B cell (primary cell): ENCODE results near the gene PLBD2. TPM values are rescaled to one million over a fixed set of nuclear protein-coding genes. Genes with fewer than 3 reads are reported as not detected.

Experiments
- ATAC-seq: fragments of 200-7000 bp; cut with Tn5 transposase; one replicate; pipeline ENCODE4 v1.10.0; 2021; ENCODE audit warnings: low read depth, mild to moderate bottlenecking, moderate number of reproducible peaks, moderate library complexity
- CTCF ChIA-PET: fragments of 350-600 bp; sonication (Branson Sonifier 250); formaldehyde crosslinking; loops from one replicate; lab custom pipeline; 2021; ENCODE audit warnings: antibody characterized with exemption, inconsistent platforms; lab: Charles Lee
- POLR2A ChIA-PET: fragments of 350-600 bp; sonication (Branson Sonifier 250); formaldehyde crosslinking; loops from one replicate; lab custom pipeline; 2021; ENCODE audit warnings: antibody characterized with exemption; lab: Charles Lee
- DNase-seq: peaks from one replicate; pipeline ENCODE4 v3.0.0; 2013
- H2AFZ ChIP-seq: 2 replicates; pipeline ENCODE4 v1.6.1; 2012; ENCODE audit warnings: mild to moderate bottlenecking, low read depth, low read length; ENCODE audit not compliant: insufficient read depth, poor library complexity, severe bottlenecking
- H3K27ac ChIP-seq, 2 donors: 1 replicate in 1 of 2; 2 replicates in 1 of 2; pipeline ENCODE4 v1.5.1; 2012 to 2013; ENCODE audit warnings: low read length in 2 of 2, mild to moderate bottlenecking in 2 of 2, moderate library complexity in 1 of 2
- H3K27me3 ChIP-seq, 4 experiments: fragments of 200-600 bp in 1 of 4; sonication (generic) in 1 of 4; replicated peaks in 1 of 4; 1 replicate in 2 of 4; 2 replicates in 2 of 4; pipeline versions ENCODE4 v1.6.1 to v1.7.0; 2013 to 2016; ENCODE audit warnings: low read length in 3 of 4, mild to moderate bottlenecking in 2 of 4, mixed read lengths in 1 of 4, moderate library complexity in 1 of 4; ENCODE audit not compliant: insufficient read depth in 4 of 4, control insufficient read depth in 3 of 4; ENCODE audit errors: control extremely low read depth in 1 of 4
- H3K36me3 ChIP-seq, 2 experiments: replicated peaks in 1 of 2; 1 replicate in 1 of 2; 2 replicates in 1 of 2; pipeline versions ENCODE4 v1.6.1 to v1.7.1; 2013; ENCODE audit warnings: low read length in 1 of 2; ENCODE audit not compliant: insufficient read depth in 2 of 2, control insufficient read depth in 1 of 2; ENCODE audit errors: control extremely low read depth in 1 of 2, extremely low read depth in 1 of 2
- H3K4me1 ChIP-seq, 2 donors: fragments of 200-600 bp in 1 of 2; sonication (generic) in 1 of 2; 1 replicate in 1 of 2; 2 replicates in 1 of 2; pipeline versions ENCODE4 v1.5.1 to v1.6.1; 2013 to 2017; ENCODE audit warnings: low read length in 2 of 2; ENCODE audit not compliant: control insufficient read depth in 2 of 2, insufficient read depth in 2 of 2
- H3K4me2 ChIP-seq: replicated peaks from 2 replicates; pipeline ENCODE3; 2012; ENCODE audit warnings: mild to moderate bottlenecking, low read depth, low read length; ENCODE audit not compliant: poor library complexity, severe bottlenecking
- H3K4me3 ChIP-seq, 5 experiments: fragments of 200-600 bp in 1 of 5; sonication (generic) in 1 of 5; 1 replicate in 3 of 5; 2 replicates in 2 of 5; pipeline versions ENCODE4 v1.5.1 to v1.7.0; 2011 to 2016; ENCODE audit warnings: low read length in 4 of 5, mild to moderate bottlenecking in 4 of 5, low read depth in 2 of 5, control low read depth in 1 of 5, moderate library complexity in 1 of 5; ENCODE audit not compliant: insufficient read depth in 1 of 5; ENCODE audit errors: control extremely low read depth in 1 of 5, extremely low read depth in 1 of 5
- H3K79me2 ChIP-seq: fragments of 200-600 bp; sonication (generic); one replicate; pipeline ENCODE4 v1.6.0; 2016; ENCODE audit warnings: low read length; ENCODE audit not compliant: control insufficient read depth, insufficient read depth
- H3K9ac ChIP-seq: fragments of 200-600 bp; sonication (generic); 2 replicates; pipeline ENCODE4 v1.6.1; 2017; ENCODE audit warnings: mild to moderate bottlenecking, low read length, moderate library complexity
- H3K9me3 ChIP-seq, 3 donors: one replicate each; pipeline versions ENCODE4 v1.6.1 to v1.7.1; 2013; ENCODE audit warnings: low read length in 2 of 3; ENCODE audit not compliant: control insufficient read depth in 2 of 3, insufficient read depth in 1 of 3; ENCODE audit errors: control extremely low read depth in 1 of 3
- H4K20me1 ChIP-seq: 2 replicates; pipeline ENCODE4 v1.6.0; 2012; ENCODE audit warnings: mild to moderate bottlenecking, low read length; ENCODE audit not compliant: insufficient read depth, control insufficient read depth, poor library complexity, severe bottlenecking
- H3K27ac Mint-ChIP-seq: one replicate; pipeline ENCODE4 v1.8.0; 2021; ENCODE audit warnings: mixed read lengths
- H3K27me3 Mint-ChIP-seq: one replicate; pipeline ENCODE4 v1.8.0; 2021; ENCODE audit warnings: mixed read lengths
- H3K4me1 Mint-ChIP-seq: one replicate; pipeline ENCODE4 v1.8.0; 2021; ENCODE audit warnings: mixed read lengths
- H3K4me3 Mint-ChIP-seq: one replicate; pipeline ENCODE4 v1.8.0; 2021; ENCODE audit warnings: mixed read lengths
- H3K9me3 Mint-ChIP-seq: one replicate; pipeline ENCODE4 v1.8.0; 2022; ENCODE audit warnings: mixed read lengths; ENCODE audit not compliant: insufficient read depth
- EZH2 ChIP-seq: IDR thresholded peaks from 2 replicates; pipeline ENCODE4 v1.6.1; 2012; ENCODE audit warnings: borderline replicate concordance, low read depth, mild to moderate bottlenecking, moderate library complexity, low read length; ENCODE audit not compliant: insufficient read depth, poor library complexity, severe bottlenecking
- WGBS: methylation state at CpG from one replicate; pipeline ENCODE4 v1.1.5; 2013; ENCODE audit warnings: missing lambda C conversion rate; ENCODE audit not compliant: insufficient coverage; 5-methylcytosine and 5-hydroxymethylcytosine counted together
- intact Hi-C: fragments of 100-400 bp; cut with micrococcal nuclease; formaldehyde crosslinking; loops from one replicate; pipeline ENCODE4 v1.10.0; 2022
- polyA plus RNA-seq: library from polyadenylated mRNA; depleted of rRNA; stranded (reverse); fragments of >200 nt; gene quantifications from 2 replicates; pipeline ENCODE4 v1.2.3, GENCODE V29; 2012
- total RNA-seq, 2 donors: library from RNA; stranded (reverse); fragments of 120-200 nt in 1 of 2; gene quantifications; 1 replicate in 1 of 2; 2 replicates in 1 of 2; pipeline versions ENCODE4 v1.2.3 to v1.2.4, GENCODE V29; 2013 to 2022
- TF ChIP-seq, protein P1 (sequence below): fragments of 200-600 bp; IDR thresholded peaks from one replicate; pipeline ENCODE4 v1.8.0; 2022; ENCODE audit warnings: antibody characterized with exemption, mild to moderate bottlenecking

The PLBD2 gene
- total and polyA plus RNA-seq, 2 donors (not counting 1 experiment from before 2014, with no cell fraction given), result 2.9 to 11.6 TPM

DNA sequence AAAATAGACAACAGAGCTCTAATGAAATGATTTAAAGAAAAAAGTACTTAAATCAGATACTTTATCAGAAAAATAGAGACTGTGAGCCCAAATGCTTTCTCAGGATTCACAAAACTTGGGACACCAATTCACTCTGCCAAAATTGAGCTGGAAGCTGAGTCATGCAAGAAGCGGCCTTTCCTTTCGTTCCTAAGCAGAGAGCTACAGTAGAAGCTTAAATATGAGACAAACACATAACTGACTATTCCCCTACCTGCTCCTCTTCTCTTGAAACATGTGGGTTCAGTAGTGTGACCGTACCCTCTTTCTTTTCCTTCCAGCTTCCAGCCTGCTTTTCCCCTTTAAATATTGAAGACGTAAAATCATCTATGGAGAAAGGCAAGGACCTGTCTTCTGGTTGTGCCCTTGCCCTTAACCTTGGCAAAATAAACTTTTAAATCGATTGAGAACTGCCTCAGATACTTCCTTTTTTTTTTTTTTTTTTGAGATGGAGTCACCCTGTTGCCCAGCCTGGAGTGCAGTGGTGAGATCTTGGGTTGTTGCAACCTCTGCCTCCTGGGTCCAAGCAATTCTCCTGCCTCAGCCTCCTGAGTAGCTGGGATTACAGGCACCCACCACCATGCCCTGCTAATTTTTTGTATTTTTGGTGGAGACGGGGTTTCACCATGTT, 49.7 kb downstream of the PLBD2 start:
- no peak for DNase-seq
- Mint-ChIP-seq H3K27me3 (peaks cover 17% of the 10 kb centered on the region), H3K4me3 (no peak overlapping the region), H3K4me1 (no peaks in the 10 kb centered on the region), H3K27ac (no peak overlapping the region), H3K9me3 (no peaks in the 10 kb centered on the region)
- CTCF ChIA-PET, result no interaction called here
- ATAC-seq, result no peak
- Histone ChIP-seq H3K27ac (no peak overlapping the region), H3K27me3 (peaks cover 0 to 6% (median under 1%) of the 10 kb centered on the region in 4 experiments), H3K79me2 (no peaks in the 10 kb centered on the region), H3K36me3 (no peaks in the 10 kb centered on the region), H3K4me1 (no peaks in the 10 kb centered on the region), H3K9ac (no peak overlapping the region), H3K4me3 (no peak overlapping the region), H2AFZ (no peak overlapping the region), H3K4me2 (no peak overlapping the region), H4K20me1 (no peaks in the 10 kb centered on the region), H3K9me3 (no peaks in the 10 kb centered on the region)
- intact Hi-C loops, result no loop called here
- no peak for TF ChIP-seq EZH2
- TF ChIP-seq, protein P1, sequence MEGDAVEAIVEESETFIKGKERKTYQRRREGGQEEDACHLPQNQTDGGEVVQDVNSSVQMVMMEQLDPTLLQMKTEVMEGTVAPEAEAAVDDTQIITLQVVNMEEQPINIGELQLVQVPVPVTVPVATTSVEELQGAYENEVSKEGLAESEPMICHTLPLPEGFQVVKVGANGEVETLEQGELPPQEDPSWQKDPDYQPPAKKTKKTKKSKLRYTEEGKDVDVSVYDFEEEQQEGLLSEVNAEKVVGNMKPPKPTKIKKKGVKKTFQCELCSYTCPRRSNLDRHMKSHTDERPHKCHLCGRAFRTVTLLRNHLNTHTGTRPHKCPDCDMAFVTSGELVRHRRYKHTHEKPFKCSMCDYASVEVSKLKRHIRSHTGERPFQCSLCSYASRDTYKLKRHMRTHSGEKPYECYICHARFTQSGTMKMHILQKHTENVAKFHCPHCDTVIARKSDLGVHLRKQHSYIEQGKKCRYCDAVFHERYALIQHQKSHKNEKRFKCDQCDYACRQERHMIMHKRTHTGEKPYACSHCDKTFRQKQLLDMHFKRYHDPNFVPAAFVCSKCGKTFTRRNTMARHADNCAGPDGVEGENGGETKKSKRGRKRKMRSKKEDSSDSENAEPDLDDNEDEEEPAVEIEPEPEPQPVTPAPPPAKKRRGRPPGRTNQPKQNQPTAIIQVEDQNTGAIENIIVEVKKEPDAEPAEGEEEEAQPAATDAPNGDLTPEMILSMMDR, result no peak
- POLR2A ChIA-PET, result interaction anchor here (0.7 kb wide), 1 partner anchor 14 kb away, joined by 4 read pairs; no protein-coding TSS in a partner anchor
- WGBS, result 73% methylated on average over 3 of the region's 6 CpGs

DNA sequence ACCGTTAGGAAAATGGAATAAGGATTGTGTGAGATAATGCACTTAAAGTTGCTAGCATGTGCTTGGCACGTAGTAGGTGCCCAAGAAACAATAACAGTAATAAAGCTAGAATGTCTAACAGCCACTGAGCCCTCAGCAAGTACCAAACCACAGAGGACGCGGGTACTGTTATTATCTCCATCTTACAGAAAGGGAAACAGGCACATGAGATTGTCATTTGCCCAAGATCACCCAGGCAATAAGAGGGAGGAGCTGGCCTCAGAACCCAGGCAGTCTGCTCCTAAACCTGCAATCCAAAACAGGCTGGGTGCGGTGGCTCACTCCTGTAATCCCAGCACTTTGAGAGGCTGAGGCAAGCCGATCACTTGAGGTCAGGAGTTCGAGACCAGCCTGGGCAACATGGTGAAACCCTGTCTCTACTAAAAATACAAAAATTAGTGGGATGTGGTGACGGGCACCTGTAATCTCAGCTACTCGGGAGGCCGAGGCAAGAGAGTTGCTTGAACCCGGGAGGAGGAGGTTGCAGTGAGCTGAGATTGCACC, 50.4 kb downstream of the PLBD2 start:
- no peak overlapping the region for H3K4me2 ChIP-seq
- Mint-ChIP-seq H3K4me3 (no peak overlapping the region), H3K9me3 (no peaks in the 10 kb centered on the region), H3K27me3 (peaks cover 17% of the 10 kb centered on the region), H3K27ac (no peak overlapping the region), H3K4me1 (no peaks in the 10 kb centered on the region)
- no peaks in the 10 kb centered on the region for H3K36me3 ChIP-seq
- H4K20me1 ChIP-seq, result no peaks in the 10 kb centered on the region
- no peak for TF ChIP-seq EZH2
- TF ChIP-seq, protein P1, result no peak
- no peak overlapping the region for H3K27ac ChIP-seq
- no peak overlapping the region for H3K4me3 ChIP-seq
- intact Hi-C loops, result no loop called here
- no peaks in the 10 kb centered on the region for H3K79me2 ChIP-seq
- WGBS, result 87% methylated on average over 4 of the region's 11 CpGs
- no peak overlapping the region for H3K9ac ChIP-seq
- H3K27me3 ChIP-seq, result peaks cover 0 to 4% (median 0%) of the 10 kb centered on the region in 4 experiments
- ChIA-PET POLR2A (no interaction called here), CTCF (no interaction called here)
- ATAC-seq (no peak), DNase-seq (no peak)
- H2AFZ ChIP-seq, result no peak overlapping the region
- no peaks in the 10 kb centered on the region for H3K4me1 ChIP-seq
- no peaks in the 10 kb centered on the region for H3K9me3 ChIP-seq
